OCI-LY3 (cell line): ENCODE measurements around the gene CYP4F12.
"Not testable (repeated sequence)": the region's sequence is repeated elsewhere in the genome, so short reads cannot be mapped to it uniquely, and the experiment has no call there.

Source experiments
- H2AFZ ChIP-seq: fragments of 200-600, 300-600 bp; shearing (Covaris generic); 2 replicates; pipeline ENCODE4 v1.6.0; 2014; ENCODE audit warnings: antibody characterized with exemption, low read depth, low read length
- H3K27ac ChIP-seq: fragments of 200-600, 300-600 bp; sonication (generic); 2 replicates; pipeline ENCODE4 v1.5.1; 2014; ENCODE audit warnings: mild to moderate bottlenecking, low read length, moderate library complexity, mixed read lengths
- H3K27me3 ChIP-seq: fragments of 200-600, 300-600 bp; sonication (generic); 2 replicates; pipeline ENCODE4 v1.6.1; 2014; ENCODE audit warnings: low read depth, low read length, mixed read lengths
- H3K36me3 ChIP-seq: fragments of 200-600, 300-600 bp; sonication (generic); replicated peaks from 2 replicates; pipeline ENCODE3; 2014; ENCODE audit warnings: low read depth, low read length, mixed read lengths
- H3K4me1 ChIP-seq: fragments of 300-600, 200-600 bp; sonication (generic); 2 replicates; pipeline ENCODE4 v1.6.1; 2014; ENCODE audit warnings: low read length, mixed read lengths
- H3K4me2 ChIP-seq: fragments of 200-600, 300-600 bp; sonication (generic); 2 replicates; pipeline ENCODE4 v1.6.1; 2014; ENCODE audit warnings: low read length, mixed read lengths
- H3K4me3 ChIP-seq: fragments of 300-600, 200-600 bp; sonication (generic); 2 replicates; pipeline ENCODE4 v1.5.1; 2014; ENCODE audit warnings: antibody characterized with exemption, mild to moderate bottlenecking, low read length, moderate library complexity
- H3K79me2 ChIP-seq: fragments of 300-600, 200-600 bp; shearing (Covaris generic); 2 replicates; pipeline ENCODE4 v1.6.1; 2014; ENCODE audit warnings: mild to moderate bottlenecking, low read length, mixed read lengths
- H3K9ac ChIP-seq: fragments of 300-600, 200-600 bp; shearing (Covaris generic); 2 replicates; pipeline ENCODE4 v1.6.0; 2014; ENCODE audit warnings: mild to moderate bottlenecking, low read length, moderate library complexity
- H3K9me3 ChIP-seq: fragments of 200-600, 300-600 bp; shearing (Covaris generic); 2 replicates; pipeline ENCODE4 v1.6.1; 2014; ENCODE audit warnings: low read length, mixed read lengths; ENCODE audit not compliant: insufficient read depth
- H4K20me1 ChIP-seq: fragments of 200-600, 300-600 bp; sonication (generic); 2 replicates; pipeline ENCODE4 v1.6.1; 2016; ENCODE audit warnings: low read length, mixed read lengths; ENCODE audit not compliant: insufficient read depth
- EZH2phosphoT487 ChIP-seq: fragments of 200-600 bp; shearing (Covaris generic); IDR thresholded peaks from 2 replicates; pipeline ENCODE4 v1.6.1; 2018; ENCODE audit warnings: antibody characterized with exemption, mixed run types, low read depth
- TF ChIP-seq, protein P1 (sequence below): fragments of 200-600, 300-600 bp; sonication (generic); IDR thresholded peaks from 2 replicates; pipeline ENCODE4 v1.5.1; 2014; ENCODE audit warnings: antibody characterized with exemption, low read length, low read depth

The CYP4F12 gene

DNA sequence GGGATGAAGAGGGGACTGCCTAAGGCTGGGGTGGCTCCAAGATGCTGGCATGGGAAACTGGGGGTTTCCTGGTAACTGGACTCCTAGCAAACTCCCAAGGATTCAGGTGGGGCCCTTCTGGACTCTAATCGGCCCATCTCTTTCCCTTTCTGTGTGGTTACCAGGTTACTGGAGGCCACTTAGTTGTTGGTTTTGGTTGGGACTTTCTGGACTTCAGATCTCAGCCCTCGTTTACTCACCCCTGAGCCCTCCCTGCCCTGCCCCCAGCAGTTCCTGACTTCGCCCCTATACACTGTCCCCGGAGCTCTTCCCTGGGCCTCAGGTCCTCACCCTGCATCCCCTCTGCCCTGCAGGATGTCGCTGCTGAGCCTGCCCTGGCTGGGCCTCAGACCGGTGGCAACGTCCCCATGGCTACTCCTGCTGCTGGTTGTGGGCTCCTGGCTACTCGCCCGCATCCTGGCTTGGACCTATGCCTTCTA lies 328 bp downstream of the CYP4F12 start:
- no peaks in the 10 kb centered on the region for H3K36me3 ChIP-seq
- H3K27ac ChIP-seq = no peak overlapping the region
- no peak overlapping the region for H3K4me3 ChIP-seq
- H3K9ac ChIP-seq = no peak overlapping the region
- no peaks in the 10 kb centered on the region for H3K9me3 ChIP-seq
- no peak overlapping the region for H2AFZ ChIP-seq
- no peaks in the 10 kb centered on the region for H4K20me1 ChIP-seq
- no peaks in the 10 kb centered on the region for H3K79me2 ChIP-seq
- H3K4me1 ChIP-seq = no peaks in the 10 kb centered on the region
- TF ChIP-seq EZH2phosphoT487 = no peak
- TF ChIP-seq, protein P1, sequence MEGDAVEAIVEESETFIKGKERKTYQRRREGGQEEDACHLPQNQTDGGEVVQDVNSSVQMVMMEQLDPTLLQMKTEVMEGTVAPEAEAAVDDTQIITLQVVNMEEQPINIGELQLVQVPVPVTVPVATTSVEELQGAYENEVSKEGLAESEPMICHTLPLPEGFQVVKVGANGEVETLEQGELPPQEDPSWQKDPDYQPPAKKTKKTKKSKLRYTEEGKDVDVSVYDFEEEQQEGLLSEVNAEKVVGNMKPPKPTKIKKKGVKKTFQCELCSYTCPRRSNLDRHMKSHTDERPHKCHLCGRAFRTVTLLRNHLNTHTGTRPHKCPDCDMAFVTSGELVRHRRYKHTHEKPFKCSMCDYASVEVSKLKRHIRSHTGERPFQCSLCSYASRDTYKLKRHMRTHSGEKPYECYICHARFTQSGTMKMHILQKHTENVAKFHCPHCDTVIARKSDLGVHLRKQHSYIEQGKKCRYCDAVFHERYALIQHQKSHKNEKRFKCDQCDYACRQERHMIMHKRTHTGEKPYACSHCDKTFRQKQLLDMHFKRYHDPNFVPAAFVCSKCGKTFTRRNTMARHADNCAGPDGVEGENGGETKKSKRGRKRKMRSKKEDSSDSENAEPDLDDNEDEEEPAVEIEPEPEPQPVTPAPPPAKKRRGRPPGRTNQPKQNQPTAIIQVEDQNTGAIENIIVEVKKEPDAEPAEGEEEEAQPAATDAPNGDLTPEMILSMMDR = no peak
- no peak overlapping the region for H3K4me2 ChIP-seq
- no peaks in the 10 kb centered on the region for H3K27me3 ChIP-seq

- H2AFZ ChIP-seq = no peak overlapping the region
- no peaks in the 10 kb centered on the region for H3K36me3 ChIP-seq
- H3K9ac ChIP-seq = no peak overlapping the region
- H3K4me3 ChIP-seq = no peak overlapping the region
- no peak overlapping the region for H3K27ac ChIP-seq
- no peaks in the 10 kb centered on the region for H3K9me3 ChIP-seq
- no peaks in the 10 kb centered on the region for H3K4me1 ChIP-seq
- H3K79me2 ChIP-seq = no peaks in the 10 kb centered on the region
- H3K27me3 ChIP-seq = no peaks in the 10 kb centered on the region
- no peaks in the 10 kb centered on the region for H4K20me1 ChIP-seq
- no peak overlapping the region for H3K4me2 ChIP-seq
- TF ChIP-seq EZH2phosphoT487 = no peak
- TF ChIP-seq, protein P1 = no peak
Observed at GRCh38 chr19:15675560-15675959, 2.7 kb downstream of the CYP4F12 start.

DNA sequence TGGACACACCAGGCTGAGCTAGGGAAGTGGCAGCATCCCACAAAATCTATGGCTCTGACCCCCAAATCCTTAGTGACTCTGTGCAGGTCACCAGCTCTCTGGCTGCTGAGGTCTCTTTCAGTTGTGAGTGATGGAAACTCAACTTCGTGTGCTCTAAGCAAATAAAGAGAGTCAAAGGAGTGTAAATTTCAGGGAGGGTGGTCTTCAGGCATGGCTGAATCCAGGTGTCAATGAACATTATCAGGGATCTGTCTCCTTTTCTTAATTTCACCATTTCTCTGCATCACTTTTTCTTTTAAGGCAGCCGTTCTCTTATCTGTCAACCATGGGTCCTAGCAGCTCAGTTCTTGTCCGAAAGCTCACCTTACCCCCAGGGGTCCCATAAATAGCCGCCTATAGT lies 6.2 kb downstream of the CYP4F12 start:
- Histone ChIP-seq H3K4me3 (no peak overlapping the region), H3K9me3 (no peaks in the 10 kb centered on the region), H3K27ac (no peak overlapping the region), H2AFZ (no peak overlapping the region), H4K20me1 (no peaks in the 10 kb centered on the region), H3K4me2 (no peak overlapping the region), H3K27me3 (no peaks in the 10 kb centered on the region), H3K4me1 (no peaks in the 10 kb centered on the region), H3K36me3 (no peaks in the 10 kb centered on the region), H3K79me2 (no peaks in the 10 kb centered on the region), H3K9ac (no peak overlapping the region)
- no peak for TF ChIP-seq EZH2phosphoT487

DNA sequence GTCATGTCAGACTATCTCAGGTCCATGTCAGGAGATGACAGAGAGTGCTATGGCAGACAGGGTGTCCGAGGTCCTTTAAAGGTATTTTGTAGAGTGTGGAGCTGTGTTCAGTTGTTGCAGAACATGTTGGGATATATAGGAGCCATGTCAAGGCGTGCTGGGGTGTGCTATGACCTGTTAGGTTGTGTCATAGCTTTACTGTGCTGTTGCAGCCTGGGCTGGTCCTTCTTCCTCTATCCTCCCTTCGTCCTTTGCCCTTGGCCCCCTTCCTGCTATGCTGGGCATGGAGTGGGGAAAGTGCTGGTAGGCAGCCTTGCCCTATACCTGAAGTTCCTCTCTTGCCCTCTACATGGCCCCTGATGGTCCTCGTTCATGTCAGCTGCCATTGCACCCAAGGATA lies 7.0 kb downstream of the CYP4F12 start:
- not testable (repeated sequence) for H3K27ac ChIP-seq, H3K9me3 ChIP-seq, H3K4me3 ChIP-seq, H3K4me2 ChIP-seq, H3K36me3 ChIP-seq, H3K9ac ChIP-seq, H4K20me1 ChIP-seq, H3K4me1 ChIP-seq, H2AFZ ChIP-seq, H3K27me3 ChIP-seq, H3K79me2 ChIP-seq

DNA sequence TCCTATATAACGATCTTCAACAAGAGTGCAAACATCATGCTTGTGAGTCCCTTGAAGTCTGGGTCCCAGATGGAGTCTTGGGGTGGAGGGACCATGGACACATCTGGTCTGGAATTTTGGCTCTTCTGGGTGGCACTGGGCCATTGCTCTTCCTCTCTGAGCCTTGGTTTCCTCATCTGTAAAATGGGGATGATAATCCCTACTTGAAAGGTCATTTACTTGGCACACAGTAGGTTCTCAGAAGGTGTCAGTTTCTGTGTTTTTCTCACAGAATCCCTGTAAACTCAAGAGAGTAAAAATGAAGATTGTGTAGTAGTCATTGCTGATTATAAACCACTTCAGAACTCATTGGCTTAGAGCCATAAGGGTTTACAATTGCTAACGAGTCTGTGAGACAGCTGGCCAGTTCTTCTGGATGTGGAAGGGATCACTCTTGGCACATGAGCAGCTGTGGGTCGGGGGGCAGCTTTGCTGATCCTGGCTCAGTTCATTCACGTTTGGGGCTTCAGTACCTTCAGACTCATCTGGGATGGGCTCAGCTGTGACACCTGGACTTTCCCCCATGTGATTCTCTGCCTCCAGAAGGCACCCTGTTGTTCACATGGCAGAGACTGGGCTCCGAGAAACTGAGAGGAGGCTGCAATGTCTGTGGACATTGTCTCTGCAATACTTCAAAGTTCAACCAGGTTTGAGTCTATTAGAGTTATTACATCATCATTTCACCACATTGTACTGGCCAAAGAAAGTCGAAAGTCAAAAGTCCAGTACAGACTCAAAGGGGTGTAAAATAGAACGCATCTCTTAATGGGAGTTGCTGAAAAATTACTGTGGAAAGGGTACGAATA lies 7.8 kb downstream of the CYP4F12 start:
- TF ChIP-seq EZH2phosphoT487 = no peak
- TF ChIP-seq, protein P1 = no peak
- Histone ChIP-seq H3K9ac (no peak overlapping the region), H3K27ac (no peak overlapping the region), H3K4me1 (no peaks in the 10 kb centered on the region), H2AFZ (no peak overlapping the region), H3K4me3 (no peak overlapping the region), H3K27me3 (no peaks in the 10 kb centered on the region), H3K9me3 (no peaks in the 10 kb centered on the region), H3K36me3 (no peaks in the 10 kb centered on the region), H3K4me2 (no peak overlapping the region), H3K79me2 (no peaks in the 10 kb centered on the region), H4K20me1 (no peaks in the 10 kb centered on the region)
